Astrocyte (in vitro differentiated cells and primary cell): Measurements from ENCODE around the gene ATP2B2.

ENCODE experiments used
- EZH2 ChIP-seq: IDR thresholded peaks from 2 replicates; pipeline ENCODE4 v1.6.1; 2012; ENCODE audit warnings: mild to moderate bottlenecking, low read length, inconsistent platforms; ENCODE audit not compliant: insufficient read depth
- TF ChIP-seq, protein P1 (sequence below): IDR thresholded peaks from 2 replicates; pipeline ENCODE4 v1.5.1; 2011; ENCODE audit warnings: low read depth, mild to moderate bottlenecking, inconsistent platforms, low read length, moderate library complexity; ENCODE audit not compliant: insufficient read depth

DNA sequence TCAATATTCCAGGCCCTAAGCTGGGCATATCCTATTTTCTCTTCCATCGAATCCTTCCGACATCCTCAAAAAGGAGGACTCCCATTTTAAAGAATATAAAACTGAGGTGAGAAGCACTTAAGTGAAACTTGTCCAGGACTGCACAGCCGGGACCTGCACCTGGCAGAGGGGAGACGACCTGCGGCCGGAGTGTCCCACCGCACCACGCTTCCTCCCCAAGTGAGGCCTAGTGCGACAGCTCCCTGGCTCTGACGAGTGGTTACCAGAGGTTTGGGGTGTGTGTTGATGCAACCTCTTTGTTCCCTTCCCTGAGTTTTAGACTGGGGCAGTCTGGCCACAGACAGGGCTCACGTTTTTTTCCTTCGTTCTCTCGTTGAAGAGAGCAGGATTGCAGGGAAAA is 24.9 kb upstream of the ATP2B2 start:
- TF ChIP-seq, protein P1, sequence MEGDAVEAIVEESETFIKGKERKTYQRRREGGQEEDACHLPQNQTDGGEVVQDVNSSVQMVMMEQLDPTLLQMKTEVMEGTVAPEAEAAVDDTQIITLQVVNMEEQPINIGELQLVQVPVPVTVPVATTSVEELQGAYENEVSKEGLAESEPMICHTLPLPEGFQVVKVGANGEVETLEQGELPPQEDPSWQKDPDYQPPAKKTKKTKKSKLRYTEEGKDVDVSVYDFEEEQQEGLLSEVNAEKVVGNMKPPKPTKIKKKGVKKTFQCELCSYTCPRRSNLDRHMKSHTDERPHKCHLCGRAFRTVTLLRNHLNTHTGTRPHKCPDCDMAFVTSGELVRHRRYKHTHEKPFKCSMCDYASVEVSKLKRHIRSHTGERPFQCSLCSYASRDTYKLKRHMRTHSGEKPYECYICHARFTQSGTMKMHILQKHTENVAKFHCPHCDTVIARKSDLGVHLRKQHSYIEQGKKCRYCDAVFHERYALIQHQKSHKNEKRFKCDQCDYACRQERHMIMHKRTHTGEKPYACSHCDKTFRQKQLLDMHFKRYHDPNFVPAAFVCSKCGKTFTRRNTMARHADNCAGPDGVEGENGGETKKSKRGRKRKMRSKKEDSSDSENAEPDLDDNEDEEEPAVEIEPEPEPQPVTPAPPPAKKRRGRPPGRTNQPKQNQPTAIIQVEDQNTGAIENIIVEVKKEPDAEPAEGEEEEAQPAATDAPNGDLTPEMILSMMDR, result no peak
- no peak for TF ChIP-seq EZH2
